Activated CD4-positive, alpha-beta T cell treated with anti-CD3 and anti-CD28 coated beads, Interleukin-2, amount 50 U/mL, for 16 hours (primary cell): ENCODE measurements around the gene SHCBP1L.

ENCODE experiments used
- DNase-seq: peaks from one replicate; pipeline ENCODE4 v3.0.0-alpha.2; 2020

The SHCBP1L gene

GRCh38 chr1:182952677-182953444, at the start of gene SHCBP1L:
Gene SHCBP1L (minus strand): TSS chr1:182953166. CDS start chr1:182953133, 33 bp downstream.
- no peak for DNase-seq

GRCh38 chr1:183002267-183002666, 49.3 kb upstream of the SHCBP1L start:
- DNase-seq: no peak

GRCh38 chr1:183000167-183000962, 47.4 kb upstream of the SHCBP1L start:
- DNase-seq: no peak

- no peak for DNase-seq
These were observed 45.5 kb upstream of the SHCBP1L start for GRCh38 chr1:182998482-182998881.

GRCh38 chr1:182996816-182997215, 43.9 kb upstream of the SHCBP1L start:
- DNase-seq: no peak

GRCh38 chr1:182995894-182996293, 42.9 kb upstream of the SHCBP1L start:
- DNase-seq: no peak

- DNase-seq: no peak
These were observed 40.8 kb upstream of the SHCBP1L start for GRCh38 chr1:182993746-182994145.

GRCh38 chr1:182990413-182991144, 37.6 kb upstream of the SHCBP1L start:
- no peak for DNase-seq

- no peak for DNase-seq
These were observed 32.9 kb upstream of the SHCBP1L start for GRCh38 chr1:182985876-182986275.

GRCh38 chr1:182984621-182985020, 31.7 kb upstream of the SHCBP1L start:
- no peak for DNase-seq

- DNase-seq: no peak
These were observed 31.2 kb upstream of the SHCBP1L start for GRCh38 chr1:182984138-182984537.

- no peak for DNase-seq
These were observed 25.3 kb upstream of the SHCBP1L start for GRCh38 chr1:182978151-182978853.

- no peak for DNase-seq
These were observed 24.5 kb upstream of the SHCBP1L start for GRCh38 chr1:182977480-182977879.

- no peak for DNase-seq
These were observed 21.7 kb upstream of the SHCBP1L start for GRCh38 chr1:182974506-182975191.

- no peak for DNase-seq
These were observed 19.9 kb upstream of the SHCBP1L start for GRCh38 chr1:182972829-182973228.

- DNase-seq: no peak
These were observed 19.3 kb upstream of the SHCBP1L start for GRCh38 chr1:182972231-182972630.

- DNase-seq: no peak
These were observed 18.3 kb upstream of the SHCBP1L start for GRCh38 chr1:182971219-182971618.

- no peak for DNase-seq
These were observed 16.1 kb upstream of the SHCBP1L start for GRCh38 chr1:182968836-182969734.

GRCh38 chr1:182968151-182968741, 15.3 kb upstream of the SHCBP1L start:
- DNase-seq: no peak

GRCh38 chr1:182965861-182966260, 12.9 kb upstream of the SHCBP1L start:
- no peak for DNase-seq

GRCh38 chr1:182965096-182965495, 12.1 kb upstream of the SHCBP1L start:
- no peak for DNase-seq
